Upper lobe of right lung (tissue), 1 donor: ENCODE measurements around the gene MMAB. TPM values are rescaled to one million over a fixed set of nuclear protein-coding genes. Genes with fewer than 3 reads are reported as not detected.

ENCODE experiments used
- ATAC-seq: fragments of 200-7000 bp; cut with Tn5 transposase; one replicate; pipeline ENCODE4 v1.9.1; 2020; ENCODE audit warnings: mild to moderate bottlenecking, moderate library complexity
- DNase-seq: peaks from one replicate; pipeline ENCODE4 v3.0.0-alpha.2; 2020
- H3K27ac ChIP-seq: fragments of 200-600 bp; one replicate; pipeline ENCODE4 v1.8.0; 2022
- H3K27me3 ChIP-seq: fragments of 200-600 bp; one replicate; pipeline ENCODE4 v1.8.0; 2022; ENCODE audit warnings: mild to moderate bottlenecking
- H3K36me3 ChIP-seq: fragments of 200-600 bp; one replicate; pipeline ENCODE4 v1.8.0; 2022
- H3K4me1 ChIP-seq: fragments of 200-600 bp; one replicate; pipeline ENCODE4 v1.8.0; 2022
- H3K4me3 ChIP-seq: fragments of 200-600 bp; one replicate; pipeline ENCODE4 v1.8.0; 2022; ENCODE audit warnings: mild to moderate bottlenecking
- H3K9me3 ChIP-seq: fragments of 200-600 bp; one replicate; pipeline ENCODE4 v1.8.0; 2022
- CTCF ChIP-seq: fragments of 200-600 bp; IDR thresholded peaks from one replicate; pipeline ENCODE4 v1.8.0; 2022; ENCODE audit warnings: antibody characterized with exemption
- intact Hi-C: fragments of 100-400 bp; cut with DNase I; formaldehyde crosslinking; loops from one replicate; pipeline ENCODE4 v1.11.0; 2022
- total RNA-seq: library from RNA; stranded (reverse); fragmentation: NEBNext Ultra II Directional; extraction: Animal tissue kit (Norgen Biotek cat#: 25700); gene quantifications from one replicate; pipeline ENCODE4 v1.2.1, GENCODE V29; 2021
- donor health status: DM: no; HTN: yes; CAD: no; lungs with severe emphysema.

The MMAB gene
- total RNA-seq, 1 donor from 2014 or later: 58.0 TPM

DNA sequence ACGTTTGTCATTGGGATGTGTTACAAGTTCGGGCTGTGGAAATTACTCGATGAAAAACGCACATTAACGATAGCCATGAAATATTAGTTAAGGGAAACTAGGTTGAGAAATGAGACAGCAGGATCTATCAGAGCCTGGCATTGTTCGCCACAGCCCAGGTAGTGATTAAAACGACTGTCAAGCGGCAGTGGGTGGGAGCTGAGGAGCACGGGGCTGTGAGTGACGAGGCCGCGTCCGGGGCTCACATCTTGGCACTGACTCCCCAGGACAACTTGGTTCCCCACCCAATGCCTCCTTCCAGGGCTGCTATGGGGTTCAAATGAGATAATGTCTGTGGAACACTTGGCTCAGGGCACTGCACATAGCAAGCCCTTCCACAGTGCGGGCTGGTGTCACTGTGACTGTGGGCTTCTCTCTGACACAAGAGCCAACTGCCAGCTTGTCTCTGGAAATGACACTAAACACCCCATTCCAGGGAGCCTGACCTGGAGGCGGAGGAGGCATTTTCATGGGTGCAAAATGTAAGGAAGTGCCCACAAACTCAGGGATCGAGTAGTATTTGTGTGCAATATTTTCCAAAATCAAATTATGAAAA is 19.3 kb downstream of the MMAB start:
- no peak overlapping the region for H3K27ac ChIP-seq
- ATAC-seq (no peak), DNase-seq (no peak)
- intact Hi-C loops: no loop called here
- no peaks in the 10 kb centered on the region for H3K36me3 ChIP-seq
- no peak overlapping the region for H3K4me3 ChIP-seq
- H3K27me3 ChIP-seq: peaks cover 12% of the 10 kb centered on the region
- no peaks in the 10 kb centered on the region for H3K9me3 ChIP-seq
- no peak for TF ChIP-seq CTCF
- no peaks in the 10 kb centered on the region for H3K4me1 ChIP-seq

- Histone ChIP-seq H3K4me3 (no peak overlapping the region), H3K27ac (no peak overlapping the region), H3K27me3 (peaks cover 13% of the 10 kb centered on the region), H3K36me3 (no peaks in the 10 kb centered on the region), H3K4me1 (no peaks in the 10 kb centered on the region), H3K9me3 (no peaks in the 10 kb centered on the region)
- intact Hi-C loops: no loop called here
- TF ChIP-seq CTCF: no peak
- no peak for ATAC-seq
- DNase-seq: no peak
Measured at GRCh38 chr12:109553483-109553882, 19.8 kb downstream of the MMAB start.

GRCh38 chr12:109552971-109553370 is 20.3 kb downstream of the MMAB start:
- H3K4me1 ChIP-seq: no peaks in the 10 kb centered on the region
- no peaks in the 10 kb centered on the region for H3K9me3 ChIP-seq
- ATAC-seq (no peak), DNase-seq (no peak)
- TF ChIP-seq CTCF: no peak
- intact Hi-C loops: no loop called here
- H3K27ac ChIP-seq: no peak overlapping the region
- H3K4me3 ChIP-seq: no peak overlapping the region
- H3K27me3 ChIP-seq: peaks cover 17% of the 10 kb centered on the region
- no peaks in the 10 kb centered on the region for H3K36me3 ChIP-seq

- intact Hi-C loops: no loop called here
- no peak overlapping the region for H3K4me3 ChIP-seq
- DNase-seq (no peak), ATAC-seq (no peak)
- no peak for TF ChIP-seq CTCF
- H3K9me3 ChIP-seq: no peaks in the 10 kb centered on the region
- H3K27ac ChIP-seq: no peak overlapping the region
- no peaks in the 10 kb centered on the region for H3K36me3 ChIP-seq
- no peaks in the 10 kb centered on the region for H3K4me1 ChIP-seq
- H3K27me3 ChIP-seq: peaks cover 29% of the 10 kb centered on the region
Measured at GRCh38 chr12:109551108-109551507, 22.2 kb downstream of the MMAB start.

DNA sequence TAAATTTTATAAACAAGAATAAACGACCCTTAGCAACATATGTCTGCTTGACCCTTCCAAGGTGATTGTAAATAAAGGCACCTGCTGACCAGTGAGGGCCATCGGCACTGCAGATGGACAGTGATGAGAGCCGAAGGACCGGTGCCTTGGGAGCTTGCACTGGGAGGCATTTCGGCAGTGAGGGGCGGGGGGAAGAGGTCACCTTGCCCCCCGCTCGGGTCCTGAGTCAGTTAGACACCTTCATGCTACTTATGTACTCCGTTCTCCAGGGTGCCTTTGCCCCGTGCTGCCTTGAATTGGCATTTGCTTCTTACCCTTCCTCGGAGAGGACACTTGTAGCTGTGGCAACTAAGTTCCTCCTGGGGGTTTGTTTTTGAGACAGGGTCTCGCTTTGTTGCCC is 23.0 kb downstream of the MMAB start:
- Histone ChIP-seq H3K9me3 (no peaks in the 10 kb centered on the region), H3K36me3 (no peaks in the 10 kb centered on the region), H3K27ac (no peak overlapping the region), H3K4me1 (no peaks in the 10 kb centered on the region), H3K4me3 (no peak overlapping the region), H3K27me3 (peaks cover 29% of the 10 kb centered on the region)
- intact Hi-C loops: no loop called here
- no peak for DNase-seq
- ATAC-seq: no peak
- TF ChIP-seq CTCF: no peak
